ENCODE data around the gene YRDC.

The YRDC gene

GRCh38 chr1:37763791-37764413 lies 44.1 kb downstream of the YRDC start:
- Histone ChIP-seq H3F3A (ENCODE audit: low read depth) (no peaks in the 10 kb centered on the region), H3K79me2 (ENCODE audit: insufficient read depth, low read length) (no peaks in the 10 kb centered on the region), H4K20me1 (ENCODE audit: insufficient read depth, low read length, poor library complexity, severe bottlenecking) (no peaks in the 10 kb centered on the region), H3K9me3 (ENCODE audit: insufficient read depth, low read depth, low read length) (no peaks in the 10 kb centered on the region), H3K4me3 (ENCODE audit: low read length, poor library complexity, severe bottlenecking) (no peak overlapping the region), H3K36me3 (ENCODE audit: insufficient read depth, low read length) (no peaks in the 10 kb centered on the region), H3K9me2 (replicated peaks; ENCODE audit: low read depth, low read length) (no peaks in the 10 kb centered on the region), H3K4me1 (ENCODE audit: insufficient read depth, low read length, poor library complexity, severe bottlenecking) (no peaks in the 10 kb centered on the region), H2AFZ (ENCODE audit: low read length) (no peak overlapping the region), H3K27me3 (ENCODE audit: insufficient read depth, low read length, poor library complexity, severe bottlenecking) (no peaks in the 10 kb centered on the region), H3K9ac (ENCODE audit: low read depth, low read length, poor library complexity, severe bottlenecking) (no peak overlapping the region), H3K4me2 (ENCODE audit: low read depth, low read length, poor library complexity, severe bottlenecking) (no peak overlapping the region)
- no peak for TF ChIP-seq EZH2phosphoT487 (IDR thresholded peaks at IDR 0.05; ENCODE audit: borderline replicate concordance)
- TF ChIP-seq, protein P1, sequence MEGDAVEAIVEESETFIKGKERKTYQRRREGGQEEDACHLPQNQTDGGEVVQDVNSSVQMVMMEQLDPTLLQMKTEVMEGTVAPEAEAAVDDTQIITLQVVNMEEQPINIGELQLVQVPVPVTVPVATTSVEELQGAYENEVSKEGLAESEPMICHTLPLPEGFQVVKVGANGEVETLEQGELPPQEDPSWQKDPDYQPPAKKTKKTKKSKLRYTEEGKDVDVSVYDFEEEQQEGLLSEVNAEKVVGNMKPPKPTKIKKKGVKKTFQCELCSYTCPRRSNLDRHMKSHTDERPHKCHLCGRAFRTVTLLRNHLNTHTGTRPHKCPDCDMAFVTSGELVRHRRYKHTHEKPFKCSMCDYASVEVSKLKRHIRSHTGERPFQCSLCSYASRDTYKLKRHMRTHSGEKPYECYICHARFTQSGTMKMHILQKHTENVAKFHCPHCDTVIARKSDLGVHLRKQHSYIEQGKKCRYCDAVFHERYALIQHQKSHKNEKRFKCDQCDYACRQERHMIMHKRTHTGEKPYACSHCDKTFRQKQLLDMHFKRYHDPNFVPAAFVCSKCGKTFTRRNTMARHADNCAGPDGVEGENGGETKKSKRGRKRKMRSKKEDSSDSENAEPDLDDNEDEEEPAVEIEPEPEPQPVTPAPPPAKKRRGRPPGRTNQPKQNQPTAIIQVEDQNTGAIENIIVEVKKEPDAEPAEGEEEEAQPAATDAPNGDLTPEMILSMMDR (conservative IDR thresholded peaks at IDR 0.05; ENCODE audit: low read length): no peak

GRCh38 chr1:37762516-37762915 lies 45.5 kb downstream of the YRDC start:
- no peaks in the 10 kb centered on the region for H3K27me3 ChIP-seq (ENCODE audit: insufficient read depth, low read length, poor library complexity, severe bottlenecking)
- H3K4me3 ChIP-seq (ENCODE audit: low read length, poor library complexity, severe bottlenecking): no peak overlapping the region
- H3K9me2 ChIP-seq (replicated peaks; ENCODE audit: low read depth, low read length): no peaks in the 10 kb centered on the region
- H3F3A ChIP-seq (ENCODE audit: low read depth): no peaks in the 10 kb centered on the region
- H3K36me3 ChIP-seq (ENCODE audit: insufficient read depth, low read length): no peaks in the 10 kb centered on the region
- no peaks in the 10 kb centered on the region for H3K79me2 ChIP-seq (ENCODE audit: insufficient read depth, low read length)
- H2AFZ ChIP-seq (ENCODE audit: low read length): no peak overlapping the region
- H3K4me2 ChIP-seq (ENCODE audit: low read depth, low read length, poor library complexity, severe bottlenecking): no peak overlapping the region
- no peak overlapping the region for H3K9ac ChIP-seq (ENCODE audit: low read depth, low read length, poor library complexity, severe bottlenecking)
- TF ChIP-seq, protein P1 (conservative IDR thresholded peaks at IDR 0.05; ENCODE audit: low read length): no peak
- no peak for TF ChIP-seq EZH2phosphoT487 (IDR thresholded peaks at IDR 0.05; ENCODE audit: borderline replicate concordance)
- no peaks in the 10 kb centered on the region for H3K9me3 ChIP-seq (ENCODE audit: insufficient read depth, low read depth, low read length)
- H4K20me1 ChIP-seq (ENCODE audit: insufficient read depth, low read length, poor library complexity, severe bottlenecking): no peaks in the 10 kb centered on the region
- H3K4me1 ChIP-seq (ENCODE audit: insufficient read depth, low read length, poor library complexity, severe bottlenecking): no peaks in the 10 kb centered on the region

DNA sequence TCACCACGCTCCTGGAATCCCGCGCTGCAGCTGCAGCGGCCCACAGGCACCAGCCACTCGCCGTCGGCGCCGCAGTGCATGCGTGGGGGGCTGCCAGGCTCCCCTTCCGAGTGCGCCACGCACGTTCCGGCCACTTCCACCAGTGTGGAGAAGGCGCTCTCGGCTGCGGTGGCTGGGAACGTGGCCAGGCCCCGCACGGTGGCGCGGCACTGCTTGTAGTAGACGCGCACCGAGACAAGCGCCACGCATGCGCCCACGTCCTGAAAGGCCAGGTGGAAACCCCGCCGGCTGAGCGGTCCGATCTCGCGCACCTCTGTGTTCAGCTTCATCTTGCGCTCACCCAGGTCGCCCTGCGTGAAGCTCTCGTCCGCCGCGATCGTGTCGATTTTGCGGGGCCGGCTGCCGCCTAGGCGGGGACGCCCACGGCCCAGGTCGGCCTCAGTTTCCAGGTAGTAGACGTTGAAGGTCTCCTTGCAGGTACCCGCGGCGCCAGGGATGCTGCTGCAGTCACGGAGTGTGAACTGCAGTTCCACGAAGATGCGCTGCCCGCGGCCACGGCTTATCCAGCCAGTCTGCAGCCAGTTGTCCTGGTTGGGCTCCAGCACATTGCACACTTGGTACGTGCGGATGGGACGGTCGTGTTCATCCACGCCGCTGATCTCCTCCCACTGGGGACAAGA lies 46.5 kb downstream of the YRDC start:
- Histone ChIP-seq H3K27me3 (ENCODE audit: insufficient read depth, low read length, poor library complexity, severe bottlenecking) (no peaks in the 10 kb centered on the region), H2AFZ (ENCODE audit: low read length) (no peak overlapping the region)

More for the DNA sequence above, 46.5 kb downstream of the YRDC start:
- H3K9me3 ChIP-seq (ENCODE audit: insufficient read depth, low read depth, low read length): no peaks in the 10 kb centered on the region
- no peaks in the 10 kb centered on the region for H3F3A ChIP-seq (ENCODE audit: low read depth)
- TF ChIP-seq, protein P1 (conservative IDR thresholded peaks at IDR 0.05; ENCODE audit: low read length): no peak
- TF ChIP-seq EZH2phosphoT487 (IDR thresholded peaks at IDR 0.05; ENCODE audit: borderline replicate concordance): no peak
- H3K9me2 ChIP-seq (replicated peaks; ENCODE audit: low read depth, low read length): no peaks in the 10 kb centered on the region
- H3K9ac ChIP-seq (ENCODE audit: low read depth, low read length, poor library complexity, severe bottlenecking): no peak overlapping the region
- no peak overlapping the region for H3K4me3 ChIP-seq (ENCODE audit: low read length, poor library complexity, severe bottlenecking)
- H3K4me2 ChIP-seq (ENCODE audit: low read depth, low read length, poor library complexity, severe bottlenecking): no peak overlapping the region
- H4K20me1 ChIP-seq (ENCODE audit: insufficient read depth, low read length, poor library complexity, severe bottlenecking): no peaks in the 10 kb centered on the region
- no peaks in the 10 kb centered on the region for H3K4me1 ChIP-seq (ENCODE audit: insufficient read depth, low read length, poor library complexity, severe bottlenecking)
- no peaks in the 10 kb centered on the region for H3K36me3 ChIP-seq (ENCODE audit: insufficient read depth, low read length)
- no peaks in the 10 kb centered on the region for H3K79me2 ChIP-seq (ENCODE audit: insufficient read depth, low read length)

Measured in Loucy (cell line).